Transverse colon (tissue), 4 donors: ENCODE data around the gene QKI. TPM values are rescaled to one million over a fixed set of nuclear protein-coding genes. Genes with fewer than 3 reads are reported as not detected.

Experiments used
- DNase-seq: peaks from one replicate; pipeline ENCODE4 v3.0.0-alpha.2; 2019
- H3K27ac ChIP-seq, 4 donors: fragments of 200-600 bp; sonication (generic); 2 replicates each; pipeline ENCODE4 v1.5.1; 2016 to 2018; ENCODE audit warnings: inconsistent platforms in 4 of 4
- H3K27me3 ChIP-seq: fragments of 200-600 bp; sonication (generic); 2 replicates; pipeline ENCODE4 v1.5.1; 2017; ENCODE audit warnings: inconsistent platforms
- H3K36me3 ChIP-seq, 4 donors: fragments of 200-600 bp; sonication (generic); 2 replicates each; pipeline ENCODE4 v1.5.1; 2017 to 2019; ENCODE audit warnings: inconsistent platforms in 4 of 4
- H3K4me1 ChIP-seq, 4 donors: fragments of 200-600 bp; sonication (generic); 2 replicates each; pipeline ENCODE4 v1.5.1; 2017 to 2020; ENCODE audit warnings: inconsistent platforms in 4 of 4
- H3K4me3 ChIP-seq, 4 donors: fragments of 200-600 bp; sonication (generic); 1 replicate in 1 of 4; 2 replicates in 3 of 4; pipeline versions ENCODE4 v1.5.1 to v1.6.1; 2017 to 2019; ENCODE audit warnings: inconsistent platforms in 4 of 4
- H3K9me3 ChIP-seq, 2 donors: fragments of 200-600 bp; sonication (generic); 2 replicates each; pipeline ENCODE4 v1.5.1; 2017 to 2019; ENCODE audit warnings: inconsistent platforms in 2 of 2
- EP300 ChIP-seq: sonication (generic); formaldehyde crosslinking; IDR thresholded peaks from one replicate; pipeline ENCODE4 v1.6.1; 2017; ENCODE audit warnings: antibody characterized with exemption, low read depth
- POLR2A ChIP-seq: fragments of 450-650 bp; IDR thresholded peaks from one replicate; pipeline ENCODE4 v1.6.1; 2016; ENCODE audit warnings: antibody characterized with exemption, mild to moderate bottlenecking, moderate library complexity
- POLR2AphosphoS5 ChIP-seq, 3 donors: sonication (generic); formaldehyde crosslinking; IDR thresholded peaks; one replicate each; pipeline ENCODE4 v1.6.1; 2016; ENCODE audit warnings: antibody characterized with exemption in 3 of 3
- WGBS, 2 donors: methylation state at CpG; one replicate each; pipeline ENCODE4 v1.1.5; 2018; ENCODE audit warnings: low coverage in 1 of 2; 5-methylcytosine and 5-hydroxymethylcytosine counted together
- in situ Hi-C, 4 donors: fragments of 200-750 bp; cut with MboI; loops; one replicate each; pipeline versions ENCODE4 v1.15.0 to v1.15.1; 2017; ENCODE audit warnings: low sequenced_read_pairs in 3 of 4, low pct_ligation_motif_present in 1 of 4, low pct_unique_long_range_greater_than_20kb in 1 of 4
- intact Hi-C: fragments of 100-400 bp; cut with DNase I; formaldehyde crosslinking; loops from one replicate; pipeline ENCODE4 v1.15.1; 2023; ENCODE audit warnings: low total_unique reads
- total RNA-seq, 4 donors: library from RNA; depleted of rRNA; stranded (reverse); fragments of >200 nt; gene quantifications; one replicate each; pipeline ENCODE4 v1.1.0, GENCODE V29; 2016
- TF ChIP-seq, protein P1 (sequence below), 5 experiments: fragments of 200-600 bp in 3 of 5; fragments of 450-650 bp in 2 of 5; sonication (generic) in 3 of 5; IDR thresholded peaks; 1 replicate in 2 of 5; 2 replicates in 3 of 5; pipeline ENCODE4 v1.5.1; 2016 to 2017; ENCODE audit warnings: antibody characterized with exemption in 5 of 5, inconsistent platforms in 3 of 5, mild to moderate bottlenecking in 2 of 5, moderate library complexity in 1 of 5

Gene QKI
- total RNA-seq, 4 donors from 2014 or later, result 8.4 to 41.8 (median 22.7) TPM

GRCh38 chr6:163463180-163463579, 48.7 kb downstream of the QKI start:
- in situ Hi-C loops, result no loop called here
- no peak for DNase-seq

GRCh38 chr6:163463795-163464194, 49.3 kb downstream of the QKI start:
- in situ Hi-C loops, result no loop called here
- H3K4me1 ChIP-seq, result peaks cover 0 to 33% (median 6%) of the 10 kb centered on the region in 4 donors
- whole genome bisulfite sequencing, 2 donors, result 96 to 100% methylated on average over 1 of the region's 1 CpG

More at GRCh38 chr6:163463180-163463579, 48.7 kb downstream of the QKI start:
- intact Hi-C loops, result no loop called here
- H3K27ac ChIP-seq, result no peak overlapping the region
- no peaks in the 10 kb centered on the region for H3K9me3 ChIP-seq
- no peaks in the 10 kb centered on the region for H3K36me3 ChIP-seq
- no peaks in the 10 kb centered on the region for H3K27me3 ChIP-seq
- WGBS, 2 donors, result 85% methylated on average over 5 of the region's 5 CpGs
- H3K4me1 ChIP-seq, result peaks cover 0 to 35% (median 7%) of the 10 kb centered on the region in 4 donors
- H3K4me3 ChIP-seq, result no peak overlapping the region
- TF ChIP-seq POLR2AphosphoS5 (IDR thresholded peaks at IDR 0.05), result no peak
- no peak for TF ChIP-seq POLR2A
- TF ChIP-seq EP300, result no peak
- TF ChIP-seq, protein P1, sequence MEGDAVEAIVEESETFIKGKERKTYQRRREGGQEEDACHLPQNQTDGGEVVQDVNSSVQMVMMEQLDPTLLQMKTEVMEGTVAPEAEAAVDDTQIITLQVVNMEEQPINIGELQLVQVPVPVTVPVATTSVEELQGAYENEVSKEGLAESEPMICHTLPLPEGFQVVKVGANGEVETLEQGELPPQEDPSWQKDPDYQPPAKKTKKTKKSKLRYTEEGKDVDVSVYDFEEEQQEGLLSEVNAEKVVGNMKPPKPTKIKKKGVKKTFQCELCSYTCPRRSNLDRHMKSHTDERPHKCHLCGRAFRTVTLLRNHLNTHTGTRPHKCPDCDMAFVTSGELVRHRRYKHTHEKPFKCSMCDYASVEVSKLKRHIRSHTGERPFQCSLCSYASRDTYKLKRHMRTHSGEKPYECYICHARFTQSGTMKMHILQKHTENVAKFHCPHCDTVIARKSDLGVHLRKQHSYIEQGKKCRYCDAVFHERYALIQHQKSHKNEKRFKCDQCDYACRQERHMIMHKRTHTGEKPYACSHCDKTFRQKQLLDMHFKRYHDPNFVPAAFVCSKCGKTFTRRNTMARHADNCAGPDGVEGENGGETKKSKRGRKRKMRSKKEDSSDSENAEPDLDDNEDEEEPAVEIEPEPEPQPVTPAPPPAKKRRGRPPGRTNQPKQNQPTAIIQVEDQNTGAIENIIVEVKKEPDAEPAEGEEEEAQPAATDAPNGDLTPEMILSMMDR (IDR thresholded peaks at IDR 0.05), result no peak

GRCh38 chr6:163466839-163467390, 52.4 kb downstream of the QKI start:
- DNase-seq, result no peak
- WGBS, 2 donors, result 96 to 100% methylated on average over 3 of the region's 3 CpGs
- intact Hi-C loops (no loop called here), in situ Hi-C loops (no loop called here)
- Histone ChIP-seq H3K36me3 (peaks cover 0 to 5% (median 0%) of the 10 kb centered on the region in 4 donors), H3K9me3 (peaks cover 4 to 14% of the 10 kb centered on the region in 2 donors), H3K27me3 (no peaks in the 10 kb centered on the region), H3K4me1 (peaks cover 0 to 5% (median 0%) of the 10 kb centered on the region in 4 donors), H3K4me3 (no peak overlapping the region), H3K27ac (no peak overlapping the region)
- no peak for TF ChIP-seq POLR2AphosphoS5 (IDR thresholded peaks at IDR 0.05)
- TF ChIP-seq EP300, result no peak
- TF ChIP-seq, protein P1 (IDR thresholded peaks at IDR 0.05), result no peak

More at GRCh38 chr6:163463795-163464194, 49.3 kb downstream of the QKI start:
- Histone ChIP-seq H3K27ac (no peak overlapping the region), H3K27me3 (no peaks in the 10 kb centered on the region), H3K9me3 (no peaks in the 10 kb centered on the region), H3K4me3 (no peak overlapping the region), H3K36me3 (no peaks in the 10 kb centered on the region)
- TF ChIP-seq POLR2A (no peak), POLR2AphosphoS5 (IDR thresholded peaks at IDR 0.05) (no peak), EP300 (no peak)
- TF ChIP-seq, protein P1 (IDR thresholded peaks at IDR 0.05), result no peak
- intact Hi-C loops, result no loop called here
- DNase-seq, result no peak

DNA sequence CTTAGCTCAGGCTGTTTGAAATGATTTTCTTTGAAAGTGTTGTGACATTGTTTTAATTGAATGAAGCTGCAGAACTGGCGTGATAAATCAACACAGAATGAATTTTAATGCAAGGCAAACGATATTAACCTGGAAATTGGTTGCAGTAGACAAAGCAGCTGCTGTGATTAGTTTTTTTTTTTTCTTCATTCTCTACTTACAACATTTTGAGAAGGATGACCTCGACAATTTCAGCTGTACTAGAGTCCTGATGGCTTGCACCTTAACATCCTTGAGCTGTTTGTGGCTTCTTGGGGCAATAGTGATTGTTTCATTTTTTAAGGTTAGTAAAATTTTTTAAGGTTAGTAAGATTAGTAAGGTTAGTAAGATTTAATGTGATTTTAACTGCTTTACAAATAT, 54.2 kb downstream of the QKI start:
- Histone ChIP-seq H3K36me3 (peaks cover 0 to 5% (median 0%) of the 10 kb centered on the region in 4 donors), H3K9me3 (peaks cover 4 to 14% of the 10 kb centered on the region in 2 donors), H3K4me1 (peaks cover 0 to 5% (median 0%) of the 10 kb centered on the region in 4 donors), H3K4me3 (no peak overlapping the region), H3K27ac (no peak overlapping the region), H3K27me3 (no peaks in the 10 kb centered on the region)
- WGBS, 2 donors, result 58 to 59% methylated on average over 3 of the region's 3 CpGs
- intact Hi-C loops (no loop called here), in situ Hi-C loops (no loop called here)
- DNase-seq, result no peak
- no peak for TF ChIP-seq EP300
- TF ChIP-seq, protein P1 (IDR thresholded peaks at IDR 0.05), result no peak
- no peak for TF ChIP-seq POLR2AphosphoS5 (IDR thresholded peaks at IDR 0.05)
- no peak for TF ChIP-seq POLR2A
